ENCODE results near the gene JAG2. TPM values are rescaled to one million over a fixed set of nuclear protein-coding genes. Genes with fewer than 3 reads are reported as not detected.

The JAG2 gene
- total RNA-seq, 6 experiments from 2014 or later, result 1.1 to 3.5 (median 1.2) TPM

DNA sequence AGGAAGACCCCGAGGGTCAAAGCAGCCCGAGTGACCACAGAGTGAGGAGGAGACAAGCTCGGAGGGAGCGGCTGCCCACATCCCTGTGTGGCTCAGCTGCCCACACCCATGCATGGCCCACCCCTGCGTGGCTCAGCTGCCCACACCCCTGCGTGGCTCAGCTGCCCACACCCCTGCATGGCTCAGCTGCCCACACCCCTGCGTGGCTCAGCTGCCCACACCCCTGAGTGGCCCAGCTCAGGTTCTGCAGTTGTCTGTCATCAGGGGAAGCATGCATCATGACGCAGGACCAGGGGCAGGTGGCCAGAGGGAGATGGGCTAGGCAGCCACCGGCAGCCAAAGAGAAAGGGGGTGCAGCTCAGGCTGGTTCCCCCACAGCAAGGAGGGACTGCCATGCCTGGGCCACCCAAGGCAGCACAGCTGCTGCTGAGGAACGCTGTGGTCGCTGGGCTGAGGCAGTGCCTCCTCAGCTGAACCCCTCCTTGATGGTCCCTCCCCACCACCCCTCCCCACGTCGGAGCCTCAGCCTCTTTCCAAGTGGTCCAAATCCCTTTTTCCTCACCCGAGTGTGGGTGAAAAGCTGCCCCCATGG is 45.8 kb upstream of the JAG2 start:
- no peaks in the 10 kb centered on the region for H3K27me3 ChIP-seq
- intact Hi-C loops (cut with DNase I), result loop anchor here in 1 of 2 donors (10.0 kb wide), 1 partner anchor 50 kb away; no protein-coding TSS in a partner anchor
- no peaks in the 10 kb centered on the region for H3K4me1 ChIP-seq
- no CpG with 5 or more reads among the region's 14 CpGs for WGBS (ENCODE audit: insufficient coverage, low coverage, low lambda C conversion rate, missing lambda C conversion rate)
- no peak for DNase-seq
- peaks cover 0 to 7% (median 3%) of the 10 kb centered on the region in 4 donors for H3K36me3 ChIP-seq
- no peak for TF ChIP-seq POLR2A (IDR thresholded peaks at IDR 0.05)
- TF ChIP-seq, protein P1, sequence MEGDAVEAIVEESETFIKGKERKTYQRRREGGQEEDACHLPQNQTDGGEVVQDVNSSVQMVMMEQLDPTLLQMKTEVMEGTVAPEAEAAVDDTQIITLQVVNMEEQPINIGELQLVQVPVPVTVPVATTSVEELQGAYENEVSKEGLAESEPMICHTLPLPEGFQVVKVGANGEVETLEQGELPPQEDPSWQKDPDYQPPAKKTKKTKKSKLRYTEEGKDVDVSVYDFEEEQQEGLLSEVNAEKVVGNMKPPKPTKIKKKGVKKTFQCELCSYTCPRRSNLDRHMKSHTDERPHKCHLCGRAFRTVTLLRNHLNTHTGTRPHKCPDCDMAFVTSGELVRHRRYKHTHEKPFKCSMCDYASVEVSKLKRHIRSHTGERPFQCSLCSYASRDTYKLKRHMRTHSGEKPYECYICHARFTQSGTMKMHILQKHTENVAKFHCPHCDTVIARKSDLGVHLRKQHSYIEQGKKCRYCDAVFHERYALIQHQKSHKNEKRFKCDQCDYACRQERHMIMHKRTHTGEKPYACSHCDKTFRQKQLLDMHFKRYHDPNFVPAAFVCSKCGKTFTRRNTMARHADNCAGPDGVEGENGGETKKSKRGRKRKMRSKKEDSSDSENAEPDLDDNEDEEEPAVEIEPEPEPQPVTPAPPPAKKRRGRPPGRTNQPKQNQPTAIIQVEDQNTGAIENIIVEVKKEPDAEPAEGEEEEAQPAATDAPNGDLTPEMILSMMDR (IDR thresholded peaks at IDR 0.05), result no peak
- H3K27ac ChIP-seq, result no peak overlapping the region
- no peaks in the 10 kb centered on the region for H3K9me3 ChIP-seq
- no peak overlapping the region for H3K4me3 ChIP-seq
- ATAC-seq, result no peak

DNA sequence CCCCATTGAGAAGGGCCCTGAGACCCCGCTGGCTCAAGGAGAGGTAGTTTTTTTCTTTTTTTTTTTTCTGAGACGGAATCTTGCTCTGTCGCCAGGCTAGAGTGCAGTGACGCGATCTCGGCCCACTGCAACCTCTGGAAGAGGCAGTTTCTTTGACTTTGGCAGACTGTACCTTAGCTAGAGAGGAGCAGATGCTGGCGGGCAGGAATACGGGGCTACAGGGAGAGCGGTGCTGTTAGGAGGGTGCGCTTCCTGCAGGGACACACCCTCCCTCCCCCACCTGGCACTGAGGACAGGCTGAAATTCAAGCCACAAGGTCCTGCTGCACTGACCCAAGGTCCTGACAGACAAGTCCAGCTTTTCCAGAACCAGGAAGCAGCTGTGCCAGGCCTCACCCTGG is 44.8 kb upstream of the JAG2 start:
- no peaks in the 10 kb centered on the region for H3K9me3 ChIP-seq
- WGBS (ENCODE audit: insufficient coverage, low coverage, low lambda C conversion rate, missing lambda C conversion rate), result 92% methylated on average over 7 of the region's 10 CpGs
- peaks cover 0 to 8% (median 1%) of the 10 kb centered on the region in 4 donors for H3K36me3 ChIP-seq
- DNase-seq (no peak), ATAC-seq (no peak)
- H3K4me1 ChIP-seq, result no peaks in the 10 kb centered on the region
- H3K27me3 ChIP-seq, result no peaks in the 10 kb centered on the region
- H3K4me3 ChIP-seq, result no peak overlapping the region
- no peak overlapping the region for H3K27ac ChIP-seq
- TF ChIP-seq POLR2A (IDR thresholded peaks at IDR 0.05), result no peak
- TF ChIP-seq, protein P1 (IDR thresholded peaks at IDR 0.05), result no peak
- intact Hi-C loops (cut with DNase I), result loop anchor here in 1 of 2 donors (10.0 kb wide), 1 partner anchor 51 kb away; no protein-coding TSS in a partner anchor

DNA sequence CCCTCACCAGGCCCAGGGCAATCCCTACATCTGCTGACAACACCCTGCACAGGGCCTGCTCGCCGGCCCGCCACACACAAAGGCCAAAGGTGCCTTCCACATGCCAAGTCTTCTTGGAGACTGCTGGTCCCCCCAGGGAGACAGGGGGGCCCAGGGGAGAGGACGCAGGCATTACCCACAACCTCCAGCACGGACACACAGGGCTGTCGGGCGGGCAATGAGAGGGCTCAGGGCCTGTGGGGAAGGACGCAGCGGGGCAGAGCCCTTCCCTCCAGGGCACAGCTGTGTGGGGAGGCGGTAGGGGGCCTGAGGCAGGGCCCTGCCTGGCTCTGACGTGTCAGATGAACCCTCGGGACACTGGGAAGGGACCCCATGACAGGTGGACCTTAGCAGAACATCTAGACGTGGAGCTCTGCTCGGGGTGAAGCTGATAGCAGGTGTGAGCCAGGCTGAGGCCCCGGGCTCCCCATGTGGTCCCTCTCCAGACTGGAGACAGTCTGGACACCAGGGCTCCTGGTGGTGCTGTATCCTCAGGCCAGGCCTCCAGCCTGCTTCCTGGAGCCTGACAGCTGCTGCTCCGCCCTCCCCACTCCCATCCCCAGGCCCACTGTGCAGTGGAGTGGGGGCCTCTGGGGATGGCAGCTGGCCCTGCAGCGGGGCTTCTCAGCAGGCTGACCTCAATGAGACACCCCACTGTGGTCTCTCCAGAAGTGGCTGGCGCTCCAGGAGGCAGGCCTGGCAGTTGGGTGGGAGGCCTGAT is 44.1 kb upstream of the JAG2 start:
- H3K27me3 ChIP-seq, result no peaks in the 10 kb centered on the region
- no peak for ATAC-seq
- H3K27ac ChIP-seq, result no peak overlapping the region
- no peak for DNase-seq
- peaks cover 0 to 8% (median 0%) of the 10 kb centered on the region in 4 donors for H3K36me3 ChIP-seq
- intact Hi-C loops (cut with DNase I), result loop anchor here in 1 of 2 donors (10.0 kb wide), 1 partner anchor 52 kb away; no protein-coding TSS in a partner anchor
- no peak for TF ChIP-seq POLR2A (IDR thresholded peaks at IDR 0.05)
- TF ChIP-seq, protein P1 (IDR thresholded peaks at IDR 0.05), result no peak
- H3K9me3 ChIP-seq, result no peaks in the 10 kb centered on the region
- no CpG with 5 or more reads among the region's 18 CpGs for WGBS (ENCODE audit: insufficient coverage, low coverage, low lambda C conversion rate, missing lambda C conversion rate)
- no peaks in the 10 kb centered on the region for H3K4me1 ChIP-seq
- no peak overlapping the region for H3K4me3 ChIP-seq

DNA sequence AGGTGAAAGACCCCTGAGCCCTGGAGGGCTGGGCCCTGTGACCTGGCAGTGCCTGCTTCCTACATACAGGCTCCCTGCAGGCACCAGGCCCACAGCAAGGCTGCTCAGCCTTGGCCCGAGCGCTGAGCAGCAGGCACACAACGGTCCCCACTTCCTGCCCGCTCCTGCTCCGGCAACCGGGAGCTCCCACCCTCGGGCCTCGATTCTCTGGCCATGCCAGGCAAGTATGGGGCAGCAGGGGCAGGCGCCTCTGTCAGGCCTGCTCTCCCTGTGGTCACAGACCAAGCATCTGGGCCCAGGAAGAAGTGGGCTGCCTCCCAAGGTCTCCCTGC is 43.1 kb upstream of the JAG2 start:
- DNase-seq (no peak), ATAC-seq (no peak)
- TF ChIP-seq, protein P1 (IDR thresholded peaks at IDR 0.05), result no peak
- no peak for TF ChIP-seq POLR2A (IDR thresholded peaks at IDR 0.05)
- intact Hi-C loops (cut with DNase I), result loop anchor here in 1 of 2 donors (10.0 kb wide), 1 partner anchor 53 kb away; no protein-coding TSS in a partner anchor
- Histone ChIP-seq H3K36me3 (peaks cover 0 to 8% (median 0%) of the 10 kb centered on the region in 4 donors), H3K4me1 (no peaks in the 10 kb centered on the region), H3K4me3 (no peak overlapping the region), H3K27ac (no peak overlapping the region), H3K27me3 (no peaks in the 10 kb centered on the region), H3K9me3 (no peaks in the 10 kb centered on the region)
- WGBS (ENCODE audit: insufficient coverage, low coverage, low lambda C conversion rate, missing lambda C conversion rate), result no CpG with 5 or more reads among the region's 9 CpGs
